Measurements from ENCODE around the gene OAT.

Gene OAT

GRCh38 chr10:124350806-124351205 is 67.9 kb downstream of the OAT start:
- H3K27ac Mint-ChIP-seq, result no peak overlapping the region
- no peaks in the 10 kb centered on the region for H3K9me3 Mint-ChIP-seq
- H3K4me3 Mint-ChIP-seq, result no peak overlapping the region
- no peak for TF ChIP-seq CTCF (IDR thresholded peaks at IDR 0.05; ENCODE audit: unreplicated experiment in 3 of 3)
- H3K4me1 Mint-ChIP-seq, result peaks cover 21% of the 10 kb centered on the region
- no peaks in the 10 kb centered on the region for H3K36me3 Mint-ChIP-seq (ENCODE audit: low read depth)
- peaks cover 29% of the 10 kb centered on the region for H3K27me3 Mint-ChIP-seq (ENCODE audit: low read depth)

GRCh38 chr10:124349996-124350280 is 68.8 kb downstream of the OAT start:
- no peaks in the 10 kb centered on the region for H3K36me3 Mint-ChIP-seq (ENCODE audit: low read depth)

GRCh38 chr10:124349231-124349995 is 69.3 kb downstream of the OAT start:
- Mint-ChIP-seq H3K9me3 (no peaks in the 10 kb centered on the region), H3K36me3 (ENCODE audit: low read depth) (no peaks in the 10 kb centered on the region), H3K27me3 (ENCODE audit: low read depth) (peaks cover 18% of the 10 kb centered on the region), H3K4me3 (no peak overlapping the region), H3K4me1 (peaks cover 10% of the 10 kb centered on the region), H3K27ac (peak overlapping the region in 1 of 3 experiments; percentile 8)
- TF ChIP-seq CTCF (IDR thresholded peaks at IDR 0.05; ENCODE audit: unreplicated experiment in 3 of 3), result no peak

More at GRCh38 chr10:124349996-124350280, 68.8 kb downstream of the OAT start:
- no peak overlapping the region for H3K4me3 Mint-ChIP-seq
- no peaks in the 10 kb centered on the region for H3K9me3 Mint-ChIP-seq
- H3K27me3 Mint-ChIP-seq (ENCODE audit: low read depth), result peaks cover 23% of the 10 kb centered on the region
- peak overlapping the region in 1 of 3 experiments; percentile 8 for H3K27ac Mint-ChIP-seq
- no peak for TF ChIP-seq CTCF (IDR thresholded peaks at IDR 0.05; ENCODE audit: unreplicated experiment in 3 of 3)
- H3K4me1 Mint-ChIP-seq, result peaks cover 16% of the 10 kb centered on the region

GRCh38 chr10:124348801-124349200 is 69.9 kb downstream of the OAT start:
- TF ChIP-seq CTCF (IDR thresholded peaks at IDR 0.05; ENCODE audit: unreplicated experiment in 3 of 3), result no peak
- no peaks in the 10 kb centered on the region for H3K36me3 Mint-ChIP-seq (ENCODE audit: low read depth)
- no peak overlapping the region for H3K4me3 Mint-ChIP-seq
- H3K27me3 Mint-ChIP-seq (ENCODE audit: low read depth), result peaks cover 15% of the 10 kb centered on the region
- no peaks in the 10 kb centered on the region for H3K9me3 Mint-ChIP-seq
- peaks cover 4% of the 10 kb centered on the region for H3K4me1 Mint-ChIP-seq
- H3K27ac Mint-ChIP-seq, result no peak overlapping the region

GRCh38 chr10:124347956-124348355 is 70.8 kb downstream of the OAT start:
- H3K27ac Mint-ChIP-seq, result no peak overlapping the region
- no peaks in the 10 kb centered on the region for H3K36me3 Mint-ChIP-seq (ENCODE audit: low read depth)
- H3K4me1 Mint-ChIP-seq, result no peaks in the 10 kb centered on the region
- no peak overlapping the region for H3K4me3 Mint-ChIP-seq
- H3K9me3 Mint-ChIP-seq, result no peaks in the 10 kb centered on the region
- peaks cover 13% of the 10 kb centered on the region for H3K27me3 Mint-ChIP-seq (ENCODE audit: low read depth)
- TF ChIP-seq CTCF (IDR thresholded peaks at IDR 0.05; ENCODE audit: unreplicated experiment in 3 of 3), result no peak

Data from nephron (organoid).